K562 (cell line): ENCODE measurements around the gene SUFU. TPM values are rescaled to one million over a fixed set of nuclear protein-coding genes. Genes with fewer than 3 reads are reported as not detected.

Source experiments
- CREB1 ChIP-seq, 2 experiments: sonication (generic) in 1 of 2; formaldehyde crosslinking in 1 of 2; IDR thresholded peaks; 2 replicates each; pipeline versions ENCODE4 v1.6.1 to v1.8.0; 2012 to 2022; ENCODE audit warnings: inconsistent platforms in 1 of 2, mild to moderate bottlenecking in 1 of 2, missing genetic modification reagents in 1 of 2, moderate library complexity in 1 of 2
- CXXC5 ChIP-seq: fragments of 250-450 bp; sonication (Bioruptor Pico); IDR thresholded peaks from 2 replicates; pipeline ENCODE4 v1.8.0; 2022; ENCODE audit warnings: inconsistent platforms, mild to moderate bottlenecking, moderate library complexity
- ELF4 ChIP-seq: fragments of 450-650 bp; formaldehyde crosslinking; IDR thresholded peaks from 2 replicates; pipeline ENCODE4 v1.4.0; 2022; ENCODE audit warnings: missing genetic modification characterization
- EWSR1 ChIP-seq: fragments of 450-650 bp; IDR thresholded peaks from 2 replicates; pipeline ENCODE4 v1.6.1; 2018; ENCODE audit warnings: borderline replicate concordance, mild to moderate bottlenecking, low read depth, moderate library complexity; ENCODE audit not compliant: partially characterized antibody
- HNRNPUL1 ChIP-seq: fragments of 200-400 bp; formaldehyde crosslinking; IDR thresholded peaks from 2 replicates; pipeline ENCODE4 v1.6.1; 2017; ENCODE audit warnings: low read length
- NFE2L1 ChIP-seq: fragments of 450-650 bp; IDR thresholded peaks from 2 replicates; pipeline ENCODE4 v1.6.1; 2016; ENCODE audit warnings: missing genetic modification characterization, low read depth, mild to moderate bottlenecking, missing compliant biosample characterization, moderate library complexity, borderline replicate concordance
- RAD21 ChIP-seq, 2 experiments: fragments of 250-450 bp in 1 of 2; fragments of 450-650 bp in 1 of 2; sonication (Bioruptor Pico) in 1 of 2; formaldehyde crosslinking in 1 of 2; IDR thresholded peaks in 1 of 2; conservative IDR thresholded peaks in 1 of 2; 2 replicates each; pipeline versions ENCODE4 v1.4.0 to v1.8.0; 2020 to 2022; ENCODE audit warnings: mild to moderate bottlenecking in 2 of 2, moderate library complexity in 1 of 2
- THRA ChIP-seq: fragments of 450-650 bp; IDR thresholded peaks from 2 replicates; pipeline ENCODE4 v1.6.1; 2017; ENCODE audit warnings: mild to moderate bottlenecking, moderate library complexity
- polyA plus RNA-seq, 8 experiments: library from polyadenylated mRNA; depleted of rRNA in 4 of 8; stranded (reverse) in 5 of 8; unstranded in 3 of 8; fragments of >200 nt; fragmentation: Nextera tagmentation in 2 of 8; fragmentation: Illumina TruSeq in 1 of 8; extraction: Ambion mirVana in 2 of 8; extraction: Trizol in 1 of 8; gene quantifications; 2 replicates each; pipeline versions ENCODE4 v1.2.1 to v1.2.3, GENCODE V29; 2011 to 2014; ENCODE audit warnings: inconsistent platforms in 1 of 8, missing spikeins in 1 of 8
- total RNA-seq, 7 experiments: library from RNA; depleted of rRNA in 6 of 7; stranded (reverse); fragments of >200 nt in 6 of 7; fragmentation: Illumina TruSeq in 2 of 7; extraction: Trizol in 2 of 7; gene quantifications; 2 replicates each; pipeline versions ENCODE4 v1.2.1 to v1.2.3, GENCODE V29; 2011 to 2021; ENCODE audit warnings: low replicate concordance in 1 of 7
- TF ChIP-seq, protein P1 (sequence below), 2 experiments: fragments of 450-650 bp; formaldehyde crosslinking in 1 of 2; IDR thresholded peaks; 2 replicates each; pipeline versions ENCODE4 v1.4.0 to v1.6.1; 2014 to 2020; ENCODE audit warnings: mild to moderate bottlenecking in 2 of 2, borderline replicate concordance in 1 of 2, low read depth in 1 of 2
- TF ChIP-seq, protein P2 (sequence below): sonication (generic); formaldehyde crosslinking; IDR thresholded peaks from 2 replicates; pipeline ENCODE4 v1.8.0; 2022; ENCODE audit warnings: missing genetic modification reagents, mild to moderate bottlenecking, borderline replicate concordance
- TF ChIP-seq, protein P3 (sequence below): fragments of 450-650 bp; formaldehyde crosslinking; IDR thresholded peaks from 2 replicates; pipeline ENCODE4 v1.4.0; 2022; ENCODE audit warnings: mild to moderate bottlenecking, moderate library complexity
- TF ChIP-seq, protein P4 (sequence below), 2 experiments: fragments of 450-650 bp in 1 of 2; sonication (generic) in 1 of 2; formaldehyde crosslinking in 1 of 2; IDR thresholded peaks in 1 of 2; conservative IDR thresholded peaks in 1 of 2; 2 replicates each; pipeline versions ENCODE4 v1.6.1 to v1.8.1; 2016 to 2023; ENCODE audit warnings: mild to moderate bottlenecking in 2 of 2, moderate library complexity in 2 of 2, inconsistent platforms in 1 of 2, missing genetic modification reagents in 1 of 2

SUFU gene
- total and polyA plus RNA-seq, 9 of the 15 experiments (the other 6 are each of a cell fraction or from before 2014, with no cell fraction given): 0.59 to 6.3 (median 0.82) TPM

- TF ChIP-seq THRA (no peak), ELF4 (CRISPR knock-in tag) (0 out of 2 replicates have a peak, but pooled peaks have one; percentile 42), HNRNPUL1 (no peak), CXXC5 (peak; percentile 22), CREB1 (IDR thresholded peaks at IDR 0.05) (peak; percentile 62), CREB1 (CRISPR knock-in tag; IDR thresholded peaks at IDR 0.05) (peak; percentile 26; the same call in 1 of the 2 replicates), RAD21 (CRISPR knock-in tag; conservative IDR thresholded peaks at IDR 0.05 in 1 of 2, IDR thresholded peaks at IDR 0.05 in 1 of 2) (no peak), EWSR1 (no peak), NFE2L1 (tag) (no peak)
- TF ChIP-seq, protein P1, sequence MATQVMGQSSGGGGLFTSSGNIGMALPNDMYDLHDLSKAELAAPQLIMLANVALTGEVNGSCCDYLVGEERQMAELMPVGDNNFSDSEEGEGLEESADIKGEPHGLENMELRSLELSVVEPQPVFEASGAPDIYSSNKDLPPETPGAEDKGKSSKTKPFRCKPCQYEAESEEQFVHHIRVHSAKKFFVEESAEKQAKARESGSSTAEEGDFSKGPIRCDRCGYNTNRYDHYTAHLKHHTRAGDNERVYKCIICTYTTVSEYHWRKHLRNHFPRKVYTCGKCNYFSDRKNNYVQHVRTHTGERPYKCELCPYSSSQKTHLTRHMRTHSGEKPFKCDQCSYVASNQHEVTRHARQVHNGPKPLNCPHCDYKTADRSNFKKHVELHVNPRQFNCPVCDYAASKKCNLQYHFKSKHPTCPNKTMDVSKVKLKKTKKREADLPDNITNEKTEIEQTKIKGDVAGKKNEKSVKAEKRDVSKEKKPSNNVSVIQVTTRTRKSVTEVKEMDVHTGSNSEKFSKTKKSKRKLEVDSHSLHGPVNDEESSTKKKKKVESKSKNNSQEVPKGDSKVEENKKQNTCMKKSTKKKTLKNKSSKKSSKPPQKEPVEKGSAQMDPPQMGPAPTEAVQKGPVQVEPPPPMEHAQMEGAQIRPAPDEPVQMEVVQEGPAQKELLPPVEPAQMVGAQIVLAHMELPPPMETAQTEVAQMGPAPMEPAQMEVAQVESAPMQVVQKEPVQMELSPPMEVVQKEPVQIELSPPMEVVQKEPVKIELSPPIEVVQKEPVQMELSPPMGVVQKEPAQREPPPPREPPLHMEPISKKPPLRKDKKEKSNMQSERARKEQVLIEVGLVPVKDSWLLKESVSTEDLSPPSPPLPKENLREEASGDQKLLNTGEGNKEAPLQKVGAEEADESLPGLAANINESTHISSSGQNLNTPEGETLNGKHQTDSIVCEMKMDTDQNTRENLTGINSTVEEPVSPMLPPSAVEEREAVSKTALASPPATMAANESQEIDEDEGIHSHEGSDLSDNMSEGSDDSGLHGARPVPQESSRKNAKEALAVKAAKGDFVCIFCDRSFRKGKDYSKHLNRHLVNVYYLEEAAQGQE (IDR thresholded peaks at IDR 0.05; ENCODE audit: borderline replicate concordance): no peak; the same call in 1 of the 2 replicates
- TF ChIP-seq, protein P1 (CRISPR knock-in tag; IDR thresholded peaks at IDR 0.05; ENCODE audit: low read depth): no peak
- TF ChIP-seq, protein P2, sequence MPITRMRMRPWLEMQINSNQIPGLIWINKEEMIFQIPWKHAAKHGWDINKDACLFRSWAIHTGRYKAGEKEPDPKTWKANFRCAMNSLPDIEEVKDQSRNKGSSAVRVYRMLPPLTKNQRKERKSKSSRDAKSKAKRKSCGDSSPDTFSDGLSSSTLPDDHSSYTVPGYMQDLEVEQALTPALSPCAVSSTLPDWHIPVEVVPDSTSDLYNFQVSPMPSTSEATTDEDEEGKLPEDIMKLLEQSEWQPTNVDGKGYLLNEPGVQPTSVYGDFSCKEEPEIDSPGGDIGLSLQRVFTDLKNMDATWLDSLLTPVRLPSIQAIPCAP (CRISPR knock-in tag): no peak
- TF ChIP-seq, protein P3, sequence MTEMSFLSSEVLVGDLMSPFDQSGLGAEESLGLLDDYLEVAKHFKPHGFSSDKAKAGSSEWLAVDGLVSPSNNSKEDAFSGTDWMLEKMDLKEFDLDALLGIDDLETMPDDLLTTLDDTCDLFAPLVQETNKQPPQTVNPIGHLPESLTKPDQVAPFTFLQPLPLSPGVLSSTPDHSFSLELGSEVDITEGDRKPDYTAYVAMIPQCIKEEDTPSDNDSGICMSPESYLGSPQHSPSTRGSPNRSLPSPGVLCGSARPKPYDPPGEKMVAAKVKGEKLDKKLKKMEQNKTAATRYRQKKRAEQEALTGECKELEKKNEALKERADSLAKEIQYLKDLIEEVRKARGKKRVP (CRISPR knock-in tag): no peak
- TF ChIP-seq, protein P4, sequence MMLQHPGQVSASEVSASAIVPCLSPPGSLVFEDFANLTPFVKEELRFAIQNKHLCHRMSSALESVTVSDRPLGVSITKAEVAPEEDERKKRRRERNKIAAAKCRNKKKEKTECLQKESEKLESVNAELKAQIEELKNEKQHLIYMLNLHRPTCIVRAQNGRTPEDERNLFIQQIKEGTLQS (IDR thresholded peaks at IDR 0.05): no peak
- TF ChIP-seq, protein P4 (CRISPR knock-in tag; conservative IDR thresholded peaks at IDR 0.05): no peak
Observed at GRCh38 chr10:102502337-102503151, 1.2 kb upstream of the SUFU start, which contains the start of gene ACTR1A (continued).
